ENCODE results near the gene DDX53.

DNA sequence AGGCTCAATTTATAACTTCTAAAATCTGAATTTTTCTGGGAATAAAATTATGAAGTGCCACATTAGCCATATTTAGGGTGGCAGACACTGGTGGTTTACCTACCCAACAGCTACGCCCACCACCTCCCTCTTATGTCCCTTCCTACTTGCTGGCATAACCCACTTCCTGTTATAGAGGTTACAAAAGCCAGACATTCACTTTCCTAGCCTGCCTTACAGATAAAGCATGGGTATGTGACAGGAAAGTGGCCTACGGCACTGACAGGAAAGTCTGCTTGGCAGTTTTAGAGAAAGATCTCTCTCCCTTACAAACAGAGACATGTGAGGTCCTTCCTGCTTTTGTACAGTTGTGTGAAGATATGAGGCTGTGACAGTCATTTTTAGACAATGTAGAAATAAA, 12.4 kb downstream of the DDX53 start:
- no peak for TF ChIP-seq CTCF (IDR thresholded peaks at IDR 0.05; ENCODE audit: insufficient read depth, low read length, poor library complexity, severe bottlenecking)
- TF ChIP-seq EZH2phosphoT487 (conservative IDR thresholded peaks at IDR 0.05; ENCODE audit: low read length), result no peak
